HG03558 (cell line): ENCODE data around the gene RABGAP1L.
"Not testable (repeated sequence)": the region's sequence is repeated elsewhere in the genome, so short reads cannot be mapped to it uniquely, and the experiment has no call there.

Experiments
- ATAC-seq: cut with Tn5 transposase; IDR thresholded peaks from one replicate; pipeline ENCODE4 v1.9.1; 2021; ENCODE audit warnings: moderate number of reproducible peaks; ENCODE audit not compliant: unreplicated experiment; ENCODE audit errors: extremely low read depth

Gene RABGAP1L

DNA sequence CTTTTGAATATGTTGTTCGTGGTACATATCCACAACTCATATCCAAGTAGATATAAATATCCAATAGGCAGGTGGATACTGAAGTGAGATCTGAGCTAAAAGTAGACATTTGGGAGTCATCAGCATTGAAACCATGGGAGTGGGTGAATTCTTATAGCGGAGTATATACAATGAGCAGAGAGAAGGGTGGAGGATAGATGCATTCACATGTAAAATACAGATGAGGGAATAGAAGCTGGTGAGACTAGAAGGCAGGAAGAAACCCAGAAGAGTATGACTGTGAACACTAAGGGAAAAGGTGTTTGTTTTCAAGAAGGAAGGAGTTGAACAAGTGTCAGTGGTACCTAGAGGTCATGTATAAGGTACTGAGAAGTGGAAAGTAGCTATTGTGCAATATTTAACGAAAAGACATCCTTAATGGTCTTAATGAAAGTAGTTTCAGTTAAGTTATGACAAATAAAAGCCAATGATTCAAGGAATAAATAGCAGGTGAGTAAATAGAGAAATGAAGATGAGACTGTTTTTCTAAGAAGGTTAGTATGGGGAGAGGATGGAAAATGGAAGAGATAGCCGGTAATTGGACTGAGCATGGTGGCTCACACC is 658.8 kb downstream of the RABGAP1L start:
- ATAC-seq = no peak

DNA sequence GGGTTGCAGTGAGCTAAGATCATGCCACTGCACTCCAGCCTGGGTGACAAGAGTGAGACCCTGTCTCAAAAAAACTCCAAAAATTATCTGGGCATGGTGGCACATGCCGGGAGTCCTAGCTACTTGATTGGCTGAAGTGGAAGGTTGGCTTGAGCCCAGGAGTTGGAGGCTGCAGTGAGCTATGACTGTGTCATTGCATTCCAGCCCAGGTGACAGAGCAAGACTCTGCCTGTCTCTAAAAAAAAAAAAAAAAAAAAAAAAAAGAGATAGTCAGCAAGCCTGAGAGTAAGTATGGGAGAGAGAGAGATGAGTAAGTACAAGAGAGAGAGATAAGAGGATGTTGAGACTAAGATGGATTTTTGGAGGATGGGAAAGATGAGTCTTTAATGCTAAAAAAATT is 659.6 kb downstream of the RABGAP1L start:
- ATAC-seq = no peak

DNA sequence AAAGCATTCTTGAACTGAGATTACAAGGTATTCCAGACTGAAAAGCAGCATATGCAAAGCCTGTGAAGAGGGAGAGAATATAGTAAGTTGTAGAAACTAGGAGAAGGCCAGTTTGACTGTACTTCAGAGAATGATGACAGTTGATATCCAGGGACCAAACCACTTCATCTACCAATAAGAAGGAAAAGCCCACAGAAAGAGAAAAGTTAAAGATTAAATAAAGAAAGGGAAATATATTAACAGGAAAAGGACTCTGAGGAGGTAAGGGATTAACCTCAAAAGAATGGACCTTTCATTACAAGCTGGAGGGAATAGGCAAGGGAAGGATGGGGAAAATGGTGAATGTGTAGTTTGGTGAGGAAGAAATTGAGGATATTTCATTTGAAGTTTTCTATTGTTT is 660.3 kb downstream of the RABGAP1L start:
- ATAC-seq = no peak

DNA sequence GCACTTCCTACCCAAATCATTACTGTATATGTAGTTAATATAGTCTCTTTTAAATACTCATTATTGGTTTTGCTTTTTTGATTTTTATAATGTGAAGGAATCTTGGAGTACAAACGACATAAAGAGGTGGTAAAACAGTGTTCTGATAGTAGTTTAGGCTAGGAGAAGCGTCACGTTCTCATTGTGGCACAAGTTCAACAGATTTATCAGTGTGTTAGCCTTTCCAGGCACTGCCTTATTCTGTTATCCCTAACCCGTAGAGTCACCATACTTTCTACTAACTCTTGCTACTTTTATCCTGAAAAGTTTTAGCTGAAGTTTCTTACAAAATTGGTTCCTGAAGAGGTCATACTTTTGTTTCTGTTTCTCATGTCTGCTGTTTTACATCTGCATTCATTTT is 665.8 kb downstream of the RABGAP1L start:
- ATAC-seq = no peak

DNA sequence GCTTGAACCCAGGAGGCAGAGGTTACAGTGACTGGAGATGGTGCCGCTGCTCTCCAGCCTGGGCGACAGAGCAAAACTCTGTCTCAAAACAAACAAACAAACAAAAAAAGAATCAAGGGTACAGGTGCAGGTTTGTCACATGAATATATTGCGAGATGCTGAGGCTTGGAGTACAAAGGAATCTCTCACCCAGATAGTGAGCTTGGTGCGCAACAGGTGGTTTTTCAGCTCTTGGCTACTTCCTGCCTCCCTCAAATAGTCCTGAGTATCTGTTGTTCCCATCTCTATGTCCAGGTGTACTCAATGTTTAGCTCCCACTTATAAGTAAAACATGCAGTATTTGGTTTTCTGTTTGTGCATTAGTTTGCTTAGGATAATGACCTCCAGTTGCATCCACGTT is 666.5 kb downstream of the RABGAP1L start:
- no peak for ATAC-seq

DNA sequence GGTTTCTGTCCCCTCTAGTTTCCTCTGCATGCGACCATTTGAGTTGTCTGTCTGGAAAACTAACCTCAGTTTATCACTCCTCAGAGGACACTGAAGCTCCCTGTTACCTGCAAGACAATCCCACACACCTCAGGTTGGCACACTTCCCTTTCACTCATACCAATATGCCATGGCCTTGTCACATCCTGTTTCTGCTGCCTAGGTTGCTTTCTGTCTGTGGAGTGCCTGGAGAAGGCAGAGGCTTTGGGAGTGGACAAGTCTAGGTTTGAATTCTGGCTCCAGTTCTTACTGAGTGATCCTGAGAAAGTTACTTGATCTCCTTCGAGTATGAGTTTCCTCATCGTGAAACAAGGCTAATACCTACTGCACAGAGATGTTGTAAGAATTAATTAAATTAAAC is 668.9 kb downstream of the RABGAP1L start:
- ATAC-seq = no peak

DNA sequence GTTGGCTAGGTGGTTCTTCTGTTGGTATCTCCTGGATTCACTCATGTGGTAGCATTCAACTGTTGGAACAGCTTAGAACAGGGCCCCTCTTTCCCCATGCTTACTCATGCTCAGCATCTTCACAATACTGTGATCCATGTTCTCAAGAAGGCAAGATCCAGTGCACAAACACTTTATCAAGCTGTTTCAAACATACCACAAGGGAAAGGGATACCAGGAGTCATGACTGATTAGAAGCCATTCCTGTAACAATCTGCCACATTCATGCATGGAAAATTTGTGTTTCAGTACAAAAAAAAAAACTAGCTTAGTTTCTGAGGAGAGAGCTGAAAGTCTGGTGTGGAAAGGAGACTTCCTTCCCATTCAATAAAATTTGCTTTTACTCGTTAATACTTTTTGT is 670.7 kb downstream of the RABGAP1L start:
- ATAC-seq = no peak

DNA sequence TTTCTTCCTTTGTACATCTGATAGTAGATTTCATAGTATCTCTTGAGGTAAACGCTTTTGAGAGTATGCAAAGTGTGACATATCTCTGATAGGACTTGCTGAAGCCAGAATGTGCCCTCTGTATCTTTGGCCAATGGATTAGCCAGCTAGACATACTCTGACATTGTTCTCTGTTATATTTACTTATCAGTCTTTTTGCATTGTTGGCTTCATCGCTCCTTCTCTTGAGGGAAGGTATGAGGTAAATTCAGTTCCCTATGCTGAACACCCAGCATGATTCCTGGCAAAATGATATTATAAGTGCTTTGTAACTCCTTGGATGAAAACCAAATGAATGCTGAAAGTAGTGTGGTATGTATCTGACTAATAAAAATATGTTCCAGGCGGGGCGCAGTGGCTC is 677.2 kb downstream of the RABGAP1L start:
- no peak for ATAC-seq

DNA sequence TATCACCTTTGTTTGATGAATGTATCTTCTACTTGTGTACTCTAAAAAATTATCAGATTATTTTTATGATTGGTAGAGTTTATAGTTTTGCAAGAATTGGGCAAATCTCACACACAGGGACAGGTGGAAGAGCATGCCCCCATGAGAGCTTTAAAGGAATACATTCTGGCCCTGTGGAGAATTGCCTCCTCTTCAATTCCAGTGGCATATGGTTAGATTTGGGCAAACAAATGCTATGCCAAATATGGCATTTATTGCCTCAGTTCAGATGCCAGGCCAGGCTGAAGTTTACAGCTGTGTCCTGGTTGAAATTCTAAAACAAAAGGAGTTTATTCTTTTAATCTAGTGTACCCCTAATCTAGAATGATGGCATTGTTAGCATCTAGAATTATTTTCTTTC is 678.1 kb downstream of the RABGAP1L start:
- ATAC-seq = no peak

DNA sequence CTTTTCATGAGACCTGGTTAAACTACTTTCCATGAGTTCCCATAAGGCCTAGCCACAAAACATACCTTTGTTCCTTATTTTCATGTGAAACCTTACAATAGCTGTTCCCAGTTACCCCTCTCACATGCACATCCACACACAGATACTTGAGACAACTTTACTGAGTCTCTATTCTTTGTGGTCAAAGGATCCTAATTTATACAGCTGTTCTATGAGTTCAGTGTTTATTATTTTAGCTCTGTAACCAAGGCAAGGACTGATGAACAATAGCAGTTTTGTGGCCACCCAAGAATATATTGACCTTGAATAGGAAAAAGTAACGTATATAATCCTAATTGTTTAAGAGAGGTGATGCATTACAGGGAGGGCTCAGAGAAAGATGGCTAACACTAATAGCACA is 679.9 kb downstream of the RABGAP1L start:
- no peak for ATAC-seq

DNA sequence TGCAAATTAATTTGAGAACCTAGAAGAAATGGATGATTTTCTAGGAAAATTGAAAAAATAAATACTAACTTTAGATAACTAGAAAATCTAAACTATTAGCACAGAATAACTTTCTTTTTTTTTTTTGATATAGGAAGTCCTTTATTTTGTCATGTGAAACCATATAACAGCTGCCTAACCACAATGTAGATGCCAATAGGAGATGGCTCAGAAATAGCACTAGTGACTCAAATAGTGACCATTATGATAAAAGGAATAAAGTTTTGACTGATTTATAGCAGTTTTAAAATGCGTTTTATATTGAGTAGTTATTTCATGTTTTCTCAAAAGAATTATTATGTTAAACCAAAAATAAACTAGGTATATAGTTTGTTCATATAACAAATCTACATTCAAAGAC is 682.4 kb downstream of the RABGAP1L start:
- no peak for ATAC-seq

DNA sequence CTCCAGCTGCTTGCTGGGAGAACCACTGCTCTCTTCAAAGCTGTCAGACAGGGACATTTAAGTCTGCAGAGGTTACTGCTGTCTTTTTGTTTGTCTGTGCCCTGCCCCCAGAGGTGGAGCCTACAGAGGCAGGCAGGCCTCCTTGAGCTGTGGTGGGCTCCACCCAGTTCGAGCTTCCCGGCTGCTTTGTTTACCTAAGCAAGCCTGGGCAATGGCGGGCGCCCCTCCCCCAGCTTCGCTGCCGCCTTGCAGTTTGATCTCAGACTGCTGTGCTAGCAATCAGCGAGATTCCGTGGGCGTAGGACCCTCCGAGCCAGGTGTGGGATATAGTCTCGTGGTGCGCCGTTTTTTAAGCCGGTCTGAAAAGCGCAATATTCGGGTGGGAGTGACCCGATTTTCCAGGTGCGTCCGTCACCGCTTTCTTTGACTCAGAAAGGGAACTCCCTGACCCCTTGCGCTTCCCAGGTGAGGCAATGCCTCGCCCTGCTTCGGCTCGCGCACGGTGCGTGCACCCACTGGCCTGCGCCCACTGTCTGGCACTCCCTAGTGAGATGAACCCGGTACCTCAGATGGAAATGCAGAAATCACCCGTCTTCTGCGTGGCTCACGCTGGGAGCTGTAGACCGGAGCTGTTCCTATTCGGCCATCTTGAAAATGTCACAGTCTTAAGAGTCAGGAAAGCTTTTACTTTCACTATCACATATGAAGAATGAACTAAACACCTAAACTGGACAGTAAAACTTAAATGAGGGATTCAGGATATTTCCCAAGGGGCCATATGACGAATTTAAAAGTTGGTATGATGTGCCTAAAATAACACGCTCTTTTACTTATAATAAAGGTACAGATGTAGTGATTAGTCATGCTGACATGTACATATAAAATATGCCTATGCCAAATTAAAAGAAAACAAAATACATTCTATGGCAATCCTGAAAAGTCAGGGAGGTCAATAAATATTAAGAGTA is 689.6 kb downstream of the RABGAP1L start:
- not testable (repeated sequence) for ATAC-seq

DNA sequence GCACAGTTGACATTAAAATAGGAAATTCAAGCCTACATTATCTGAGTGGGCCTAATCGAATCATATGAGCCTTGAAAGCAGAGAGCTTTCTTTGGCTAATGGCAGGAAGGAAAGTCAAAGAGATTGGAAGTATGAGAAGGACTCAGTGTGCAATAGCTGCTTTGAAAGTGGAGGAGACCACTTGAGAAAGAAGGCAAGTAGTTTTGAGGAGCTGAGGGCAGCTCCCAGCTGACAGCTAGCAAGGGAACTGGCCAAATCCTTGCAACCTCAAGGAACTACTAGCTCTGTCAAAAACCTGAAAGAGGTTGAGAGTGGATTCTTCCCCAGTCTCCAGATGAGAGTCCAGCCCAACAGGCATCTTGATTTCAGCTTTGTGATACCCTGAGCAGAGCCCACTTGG is 691.4 kb downstream of the RABGAP1L start:
- no peak for ATAC-seq

DNA sequence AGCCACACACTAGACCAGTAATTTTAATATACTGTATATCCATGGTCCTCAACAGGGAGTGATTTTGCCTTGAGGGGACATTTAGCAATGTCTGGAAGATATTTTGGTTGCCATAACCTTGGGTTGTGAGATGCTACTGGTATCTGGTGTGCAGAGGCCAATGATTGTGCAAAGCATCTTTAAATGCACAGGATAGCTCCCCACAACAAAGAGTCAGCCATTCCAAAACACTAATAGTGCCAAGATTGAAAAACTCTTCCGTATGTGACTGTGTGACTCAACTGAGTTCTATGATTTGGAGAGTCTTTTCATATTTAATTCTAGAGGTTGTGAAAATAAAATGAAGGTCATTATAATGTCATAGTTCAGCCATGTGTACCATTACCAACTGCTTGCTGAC is 699.0 kb downstream of the RABGAP1L start:
- no peak for ATAC-seq

DNA sequence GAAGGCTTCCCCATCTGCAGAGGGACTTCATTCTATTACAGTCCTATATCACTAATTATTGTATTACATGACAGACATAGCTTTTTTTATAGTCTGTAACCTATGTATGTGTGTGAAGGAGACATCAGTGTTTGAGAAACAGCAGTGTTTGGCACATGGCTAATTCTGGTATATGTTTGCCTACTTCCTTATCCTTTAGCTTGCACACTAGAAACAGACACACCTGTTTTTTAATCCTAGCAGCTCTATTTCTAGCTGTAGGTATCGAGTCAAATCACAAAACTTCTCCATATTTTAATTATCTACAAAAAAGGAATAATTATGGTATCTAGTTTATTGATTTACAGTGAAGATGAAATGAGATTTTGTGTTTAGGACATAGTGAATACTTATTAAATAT is 711.0 kb downstream of the RABGAP1L start:
- ATAC-seq = no peak

DNA sequence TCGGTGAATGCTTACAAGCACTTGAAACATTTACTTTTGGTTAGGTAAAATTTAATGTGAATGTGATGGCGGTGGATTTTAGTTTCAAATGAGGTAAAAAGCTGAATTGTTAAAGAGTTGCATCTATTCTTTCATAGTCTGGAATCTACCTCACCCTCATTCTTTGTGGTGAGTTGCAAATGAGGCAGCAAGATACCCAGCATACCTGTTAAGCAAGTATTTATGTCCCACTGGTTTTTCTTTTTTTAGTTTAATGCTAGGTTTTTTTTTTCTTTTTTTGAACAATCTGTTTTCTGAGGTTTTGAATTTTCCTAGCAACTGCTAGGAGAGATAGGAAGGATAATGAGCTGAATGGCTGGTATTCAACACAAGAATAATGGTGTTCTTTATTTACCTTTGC is 712.6 kb downstream of the RABGAP1L start:
- no peak for ATAC-seq

DNA sequence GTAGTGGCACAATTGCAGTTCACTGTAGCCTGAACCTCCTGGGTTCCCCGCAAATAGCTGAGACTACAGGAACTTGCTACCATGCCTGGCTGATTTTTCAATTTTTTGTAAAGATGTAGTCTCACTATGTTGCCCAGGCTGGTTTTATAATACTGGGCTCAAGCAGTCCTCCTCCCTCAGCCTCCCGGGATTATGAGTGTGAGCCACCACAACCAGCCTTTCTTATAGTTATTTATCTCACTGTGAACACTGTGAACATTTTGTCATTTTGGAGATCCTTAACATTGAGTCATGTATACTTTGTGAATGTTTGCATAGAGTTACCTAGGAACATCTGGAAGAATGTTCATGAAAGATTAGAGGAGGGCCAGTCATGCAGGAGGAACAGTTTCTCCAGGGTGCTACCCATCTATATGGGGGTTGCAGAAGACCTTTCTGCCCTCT is 713.3 kb downstream of the RABGAP1L start:
- no peak for ATAC-seq

DNA sequence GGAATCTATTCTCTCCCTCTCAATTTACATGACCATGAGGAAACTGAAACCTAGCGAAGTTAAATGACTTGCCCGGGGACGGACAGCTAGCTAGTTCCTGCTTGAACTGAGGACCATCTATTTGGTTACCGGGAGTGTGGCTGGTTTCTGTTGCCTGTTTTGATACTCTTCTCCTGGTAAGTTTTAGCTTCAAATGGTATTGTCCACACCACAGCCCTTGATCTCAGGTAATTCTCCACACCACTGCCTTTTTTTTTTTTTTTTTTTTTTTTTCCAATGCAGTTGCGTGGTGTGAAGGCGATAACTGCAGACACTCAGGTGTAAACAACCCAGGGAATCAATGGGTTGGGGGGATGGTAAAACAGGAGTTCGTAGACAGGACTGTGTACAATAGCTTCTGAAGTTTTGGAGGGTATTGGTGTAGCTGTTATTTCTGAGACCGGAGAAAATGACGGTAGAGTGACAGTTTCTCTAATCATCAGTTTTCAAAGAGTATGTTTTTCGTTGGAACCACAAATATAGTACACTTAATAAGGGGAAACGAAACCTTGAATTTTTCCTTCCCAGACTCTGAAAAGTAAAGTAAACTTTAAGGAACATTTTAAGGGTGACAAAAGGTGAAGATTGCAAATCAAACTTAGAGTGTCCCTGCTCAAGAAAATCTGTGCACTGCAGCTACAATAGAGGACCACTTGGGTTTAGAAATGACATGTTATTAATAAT is 715.2 kb downstream of the RABGAP1L start:
- no peak for ATAC-seq

DNA sequence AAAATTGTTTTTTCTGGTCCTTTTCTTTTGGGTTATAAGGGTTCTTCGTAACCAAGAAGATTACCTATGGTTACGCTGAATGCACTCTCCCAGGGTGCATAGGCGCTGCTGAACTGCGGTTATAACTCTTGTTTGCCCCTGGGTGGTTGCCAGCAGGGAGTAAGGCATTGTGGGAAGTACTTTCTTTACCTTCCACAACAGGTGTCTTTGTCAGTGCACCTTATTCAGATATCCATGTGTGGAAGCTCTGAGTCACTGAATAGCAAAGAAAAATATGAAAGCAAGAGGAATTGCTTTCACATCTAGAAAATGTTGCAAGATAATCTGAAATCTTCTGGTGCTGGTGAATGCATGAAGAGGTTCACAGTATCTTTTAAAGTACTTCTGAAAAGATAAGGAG is 716.0 kb downstream of the RABGAP1L start:
- no peak for ATAC-seq

DNA sequence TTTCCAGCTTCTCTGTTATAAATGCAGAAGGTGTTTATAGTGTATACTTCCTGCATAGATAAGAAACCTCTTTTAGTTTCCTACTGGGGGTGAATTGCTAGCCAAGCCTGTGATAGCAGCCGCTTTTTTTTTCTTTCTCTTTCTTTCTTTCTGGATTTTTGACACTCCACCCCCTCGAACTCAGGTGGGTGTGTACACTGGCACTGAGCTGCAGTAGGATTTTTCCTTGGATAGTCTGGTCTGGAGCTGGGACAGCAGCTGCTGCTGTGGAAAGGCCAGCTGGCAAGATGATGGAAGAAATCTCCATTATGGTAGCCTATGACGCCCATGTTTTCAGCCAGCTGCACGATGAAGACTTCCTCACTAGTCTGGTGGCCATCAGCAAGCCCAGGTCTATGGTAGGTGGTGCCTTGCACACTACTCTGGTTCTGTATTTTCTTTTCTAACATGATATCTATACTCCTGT is 717.9 kb downstream of the RABGAP1L start:
- no peak for ATAC-seq

DNA sequence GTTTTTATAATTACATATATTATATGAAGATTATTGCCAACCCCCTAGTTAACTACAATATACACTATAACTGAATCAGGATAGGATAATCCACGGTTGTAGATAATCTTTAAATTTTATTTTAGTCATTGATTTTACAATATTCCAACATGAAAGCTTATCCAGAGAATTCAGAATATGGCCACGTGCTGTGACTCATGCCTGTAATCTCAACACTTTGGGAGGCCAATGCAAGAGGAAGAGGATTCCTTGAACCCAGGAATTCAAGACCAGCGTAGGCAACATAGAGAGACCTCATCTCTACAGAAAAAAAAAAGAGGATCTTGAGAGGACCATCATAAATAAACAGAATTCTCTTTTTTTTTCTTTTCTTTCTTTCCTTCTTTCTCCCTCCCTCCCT is 720.9 kb downstream of the RABGAP1L start:
- ATAC-seq = no peak
